ENCODE measurements around the gene BTF3. TPM values are rescaled to one million over a fixed set of nuclear protein-coding genes. Genes with fewer than 3 reads are reported as not detected.
A peak's percentile ranks its signal among the peaks of the same experiment; 100 is the strongest.
"Not testable (repeated sequence)": the region's sequence is repeated elsewhere in the genome, so short reads cannot be mapped to it uniquely, and the experiment has no call there.

BTF3 gene
- total and polyA plus RNA-seq, 5 donors, result 380 to 530 (median 431) TPM

GRCh38 chr5:73459366-73459765, 38.9 kb upstream of the BTF3 start:
- intact Hi-C loops (cut with DNase I), result loop anchor here in 1 of 4 donors (10.0 kb wide), 1 partner anchor 245 kb away; no protein-coding TSS in a partner anchor
- H3K4me1 ChIP-seq (ENCODE audit: control insufficient read depth, insufficient read depth, low read length), result no peaks in the 10 kb centered on the region
- no peak overlapping the region for H3K4me3 ChIP-seq (ENCODE audit: low read length)
- H3K9me3 ChIP-seq (ENCODE audit: control insufficient read depth, low read length), result no peaks in the 10 kb centered on the region
- H3K27ac ChIP-seq (ENCODE audit: low read length), result no peak overlapping the region
- DNase-seq (no peak), ATAC-seq (no peak)
- WGBS, result 57% methylated on average over 1 of the region's 1 CpG
- no peaks in the 10 kb centered on the region for H3K27me3 ChIP-seq (ENCODE audit: control insufficient read depth, insufficient read depth)

GRCh38 chr5:73460133-73460532, 38.1 kb upstream of the BTF3 start:
- WGBS, result 68% methylated on average over 1 of the region's 1 CpG
- no peak for ATAC-seq
- H3K4me3 ChIP-seq (ENCODE audit: low read length), result no peak overlapping the region
- H3K4me1 ChIP-seq (ENCODE audit: control insufficient read depth, insufficient read depth, low read length), result no peaks in the 10 kb centered on the region
- H3K27me3 ChIP-seq (ENCODE audit: control insufficient read depth, insufficient read depth), result no peaks in the 10 kb centered on the region
- no peak for DNase-seq
- intact Hi-C loops (cut with DNase I), result no loop called here
- no peaks in the 10 kb centered on the region for H3K9me3 ChIP-seq (ENCODE audit: control insufficient read depth, low read length)
- no peak overlapping the region for H3K27ac ChIP-seq (ENCODE audit: low read length)

- ATAC-seq (peak; percentile 88 to 95), DNase-seq (peak in 2 of 3 donors; percentile 35 to 46)
- WGBS, result 37% methylated on average over 7 of the region's 7 CpGs
- Histone ChIP-seq H3K27me3 (ENCODE audit: control insufficient read depth, insufficient read depth) (no peaks in the 10 kb centered on the region), H3K27ac (ENCODE audit: low read length) (no peak overlapping the region), H3K4me1 (ENCODE audit: control insufficient read depth, insufficient read depth, low read length) (no peaks in the 10 kb centered on the region), H3K4me3 (ENCODE audit: low read length) (no peak overlapping the region), H3K9me3 (ENCODE audit: control insufficient read depth, low read length) (no peaks in the 10 kb centered on the region)
- intact Hi-C loops (cut with DNase I), result no loop called here
These were observed 34.1 kb upstream of the BTF3 start for GRCh38 chr5:73464016-73464745.

GRCh38 chr5:73468638-73469037, 29.6 kb upstream of the BTF3 start:
- H3K4me1 ChIP-seq (ENCODE audit: control insufficient read depth, insufficient read depth, low read length); H3K4me3 ChIP-seq (ENCODE audit: low read length); H3K27me3 ChIP-seq (ENCODE audit: control insufficient read depth, insufficient read depth); ATAC-seq; H3K9me3 ChIP-seq (ENCODE audit: control insufficient read depth, low read length); intact Hi-C loops (cut with DNase I); H3K27ac ChIP-seq (ENCODE audit: low read length); DNase-seq: not testable (repeated sequence)
- 82% methylated on average over 3 of the region's 3 CpGs for WGBS

GRCh38 chr5:73469878-73470277, 28.4 kb upstream of the BTF3 start:
- WGBS, result 95% methylated on average over 8 of the region's 8 CpGs
- intact Hi-C loops (cut with DNase I), result no loop called here

GRCh38 chr5:73471654-73472053, 26.6 kb upstream of the BTF3 start:
- intact Hi-C loops (cut with DNase I), result no loop called here
- peak in 1 of 2 donors; percentile 46 for ATAC-seq
- Histone ChIP-seq H3K27ac (ENCODE audit: low read length) (no peak overlapping the region), H3K4me3 (ENCODE audit: low read length) (no peak overlapping the region), H3K9me3 (ENCODE audit: control insufficient read depth, low read length) (no peaks in the 10 kb centered on the region), H3K4me1 (ENCODE audit: control insufficient read depth, insufficient read depth, low read length) (no peaks in the 10 kb centered on the region), H3K27me3 (ENCODE audit: control insufficient read depth, insufficient read depth) (no peaks in the 10 kb centered on the region)
- DNase-seq, result no peak

More at GRCh38 chr5:73469878-73470277, 28.4 kb upstream of the BTF3 start:
- ATAC-seq (no peak), DNase-seq (no peak)
- Histone ChIP-seq H3K4me3 (ENCODE audit: low read length) (no peak overlapping the region), H3K4me1 (ENCODE audit: control insufficient read depth, insufficient read depth, low read length) (no peaks in the 10 kb centered on the region), H3K27ac (ENCODE audit: low read length) (no peak overlapping the region), H3K27me3 (ENCODE audit: control insufficient read depth, insufficient read depth) (no peaks in the 10 kb centered on the region), H3K9me3 (ENCODE audit: control insufficient read depth, low read length) (no peaks in the 10 kb centered on the region)

- no peak for DNase-seq
- Histone ChIP-seq H3K9me3 (ENCODE audit: control insufficient read depth, low read length) (no peaks in the 10 kb centered on the region), H3K27ac (ENCODE audit: low read length) (no peak overlapping the region), H3K27me3 (ENCODE audit: control insufficient read depth, insufficient read depth) (no peaks in the 10 kb centered on the region), H3K4me1 (ENCODE audit: control insufficient read depth, insufficient read depth, low read length) (no peaks in the 10 kb centered on the region), H3K4me3 (ENCODE audit: low read length) (no peak overlapping the region)
- no peak for ATAC-seq
- intact Hi-C loops (cut with DNase I), result no loop called here
- WGBS, result 59% methylated on average over 3 of the region's 3 CpGs
These were observed 26.1 kb upstream of the BTF3 start for GRCh38 chr5:73472116-73472515.

- Histone ChIP-seq H3K4me1 (ENCODE audit: control insufficient read depth, insufficient read depth, low read length) (no peaks in the 10 kb centered on the region), H3K4me3 (ENCODE audit: low read length) (no peak overlapping the region), H3K27ac (ENCODE audit: low read length) (no peak overlapping the region), H3K9me3 (ENCODE audit: control insufficient read depth, low read length) (no peaks in the 10 kb centered on the region), H3K27me3 (ENCODE audit: control insufficient read depth, insufficient read depth) (no peaks in the 10 kb centered on the region)
- 86% methylated on average over 1 of the region's 1 CpG for WGBS
- intact Hi-C loops (cut with DNase I), result no loop called here
- no peak for DNase-seq
- no peak for ATAC-seq
These were observed 17.7 kb upstream of the BTF3 start for GRCh38 chr5:73480500-73480899.

GRCh38 chr5:73482383-73483136, 15.7 kb upstream of the BTF3 start:
- DNase-seq, result no peak
- H3K9me3 ChIP-seq (ENCODE audit: control insufficient read depth, low read length), result no peaks in the 10 kb centered on the region
- H3K27ac ChIP-seq (ENCODE audit: low read length), result no peak overlapping the region
- no peaks in the 10 kb centered on the region for H3K4me1 ChIP-seq (ENCODE audit: control insufficient read depth, insufficient read depth, low read length)
- ATAC-seq, result no peak
- WGBS, result 75% methylated on average over 4 of the region's 4 CpGs
- H3K27me3 ChIP-seq (ENCODE audit: control insufficient read depth, insufficient read depth), result no peaks in the 10 kb centered on the region
- H3K4me3 ChIP-seq (ENCODE audit: low read length), result no peak overlapping the region
- intact Hi-C loops (cut with DNase I), result no loop called here

GRCh38 chr5:73483676-73484075, 14.6 kb upstream of the BTF3 start:
- Histone ChIP-seq H3K27me3 (ENCODE audit: control insufficient read depth, insufficient read depth) (no peaks in the 10 kb centered on the region), H3K4me1 (ENCODE audit: control insufficient read depth, insufficient read depth, low read length) (no peaks in the 10 kb centered on the region), H3K27ac (ENCODE audit: low read length) (no peak overlapping the region), H3K4me3 (ENCODE audit: low read length) (no peak overlapping the region), H3K9me3 (ENCODE audit: control insufficient read depth, low read length) (no peaks in the 10 kb centered on the region)
- 78% methylated on average over 4 of the region's 4 CpGs for WGBS
- intact Hi-C loops (cut with DNase I), result no loop called here
- ATAC-seq (no peak), DNase-seq (no peak)

- WGBS, result 86% methylated on average over 1 of the region's 1 CpG
- no peak overlapping the region for H3K4me3 ChIP-seq (ENCODE audit: low read length)
- no peaks in the 10 kb centered on the region for H3K9me3 ChIP-seq (ENCODE audit: control insufficient read depth, low read length)
- intact Hi-C loops (cut with DNase I), result no loop called here
- ATAC-seq, result no peak
- H3K27me3 ChIP-seq (ENCODE audit: control insufficient read depth, insufficient read depth), result no peaks in the 10 kb centered on the region
- no peaks in the 10 kb centered on the region for H3K4me1 ChIP-seq (ENCODE audit: control insufficient read depth, insufficient read depth, low read length)
- H3K27ac ChIP-seq (ENCODE audit: low read length), result no peak overlapping the region
- no peak for DNase-seq
These were observed 13.7 kb upstream of the BTF3 start for GRCh38 chr5:73484511-73484910.

Data from right cardiac atrium (tissue), 5 donors.